ENCODE measurements around the gene EIF2S1. TPM values are rescaled to one million over a fixed set of nuclear protein-coding genes. Genes with fewer than 3 reads are reported as not detected.

EIF2S1 gene
- total RNA-seq, 1 donor from 2014 or later, result 143 TPM

DNA sequence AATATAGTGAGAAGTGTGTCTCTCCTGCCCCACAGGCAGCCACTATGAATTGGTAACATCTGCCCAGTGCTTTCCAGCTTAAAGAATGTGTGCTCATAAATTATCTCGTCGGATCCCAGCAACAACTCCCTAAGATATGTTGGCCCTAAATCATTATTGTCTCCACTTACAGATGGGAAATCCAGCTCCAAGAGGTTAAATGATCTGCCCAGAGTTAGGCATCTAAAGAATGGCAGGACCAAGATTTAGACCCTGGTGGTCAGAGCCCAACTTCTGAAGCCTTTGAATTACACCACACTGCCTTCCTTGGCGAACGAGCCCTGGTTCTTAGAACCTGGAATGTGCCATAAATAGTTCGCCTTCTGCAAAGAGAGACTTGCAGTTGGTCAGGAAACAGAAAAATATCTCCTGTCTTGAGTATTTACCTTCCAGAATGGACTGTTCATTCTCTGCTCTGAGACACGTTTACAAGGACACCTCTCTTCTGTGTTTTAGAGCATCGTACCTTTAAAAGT, 72.0 kb downstream of the EIF2S1 start:
- H3K4me3 ChIP-seq (ENCODE audit: insufficient read depth, low read depth, low read length), result no peak overlapping the region
- Mint-ChIP-seq H3K4me3 (ENCODE audit: unreplicated experiment) (no peak overlapping the region), H3K27me3 (ENCODE audit: low read depth, unreplicated experiment) (peaks cover 29% of the 10 kb centered on the region), H3K27ac (ENCODE audit: unreplicated experiment) (no peak overlapping the region), H3K36me3 (ENCODE audit: low read depth, unreplicated experiment) (no peaks in the 10 kb centered on the region), H3K4me1 (ENCODE audit: low read depth, unreplicated experiment) (peaks cover 12% of the 10 kb centered on the region), H3K9me3 (ENCODE audit: unreplicated experiment) (no peaks in the 10 kb centered on the region)
- DNase-seq (ENCODE audit: low read depth) (no peak), FAIRE-seq (no peak)
- TF ChIP-seq, protein P1, sequence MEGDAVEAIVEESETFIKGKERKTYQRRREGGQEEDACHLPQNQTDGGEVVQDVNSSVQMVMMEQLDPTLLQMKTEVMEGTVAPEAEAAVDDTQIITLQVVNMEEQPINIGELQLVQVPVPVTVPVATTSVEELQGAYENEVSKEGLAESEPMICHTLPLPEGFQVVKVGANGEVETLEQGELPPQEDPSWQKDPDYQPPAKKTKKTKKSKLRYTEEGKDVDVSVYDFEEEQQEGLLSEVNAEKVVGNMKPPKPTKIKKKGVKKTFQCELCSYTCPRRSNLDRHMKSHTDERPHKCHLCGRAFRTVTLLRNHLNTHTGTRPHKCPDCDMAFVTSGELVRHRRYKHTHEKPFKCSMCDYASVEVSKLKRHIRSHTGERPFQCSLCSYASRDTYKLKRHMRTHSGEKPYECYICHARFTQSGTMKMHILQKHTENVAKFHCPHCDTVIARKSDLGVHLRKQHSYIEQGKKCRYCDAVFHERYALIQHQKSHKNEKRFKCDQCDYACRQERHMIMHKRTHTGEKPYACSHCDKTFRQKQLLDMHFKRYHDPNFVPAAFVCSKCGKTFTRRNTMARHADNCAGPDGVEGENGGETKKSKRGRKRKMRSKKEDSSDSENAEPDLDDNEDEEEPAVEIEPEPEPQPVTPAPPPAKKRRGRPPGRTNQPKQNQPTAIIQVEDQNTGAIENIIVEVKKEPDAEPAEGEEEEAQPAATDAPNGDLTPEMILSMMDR (IDR thresholded peaks at IDR 0.05; ENCODE audit: insufficient read depth, low read depth, low read length), result no peak
- no peak for TF ChIP-seq EZH2 (IDR thresholded peaks at IDR 0.05; ENCODE audit: insufficient read depth, low read length)
- H3K79me2 ChIP-seq (ENCODE audit: insufficient read depth, low read length), result no peaks in the 10 kb centered on the region
- H3K27ac ChIP-seq (ENCODE audit: low read depth, low read length), result no peak overlapping the region
- no peaks in the 10 kb centered on the region for H4K20me1 ChIP-seq (ENCODE audit: insufficient read depth, low read length)
- no peaks in the 10 kb centered on the region for H3K36me3 ChIP-seq (ENCODE audit: insufficient read depth, low read length)
- H3K4me1 ChIP-seq (ENCODE audit: insufficient read depth, low read length), result peaks cover 6% of the 10 kb centered on the region
- no peak overlapping the region for H3K9ac ChIP-seq (ENCODE audit: low read length)
- peaks cover 10% of the 10 kb centered on the region for H3K27me3 ChIP-seq (ENCODE audit: insufficient read depth, low read length)
- H3K4me2 ChIP-seq (ENCODE audit: low read length), result no peak overlapping the region
- H2AFZ ChIP-seq (ENCODE audit: low read depth, low read length), result no peak overlapping the region
- no peaks in the 10 kb centered on the region for H3K9me3 ChIP-seq (ENCODE audit: insufficient read depth, low read depth, low read length)

DNA sequence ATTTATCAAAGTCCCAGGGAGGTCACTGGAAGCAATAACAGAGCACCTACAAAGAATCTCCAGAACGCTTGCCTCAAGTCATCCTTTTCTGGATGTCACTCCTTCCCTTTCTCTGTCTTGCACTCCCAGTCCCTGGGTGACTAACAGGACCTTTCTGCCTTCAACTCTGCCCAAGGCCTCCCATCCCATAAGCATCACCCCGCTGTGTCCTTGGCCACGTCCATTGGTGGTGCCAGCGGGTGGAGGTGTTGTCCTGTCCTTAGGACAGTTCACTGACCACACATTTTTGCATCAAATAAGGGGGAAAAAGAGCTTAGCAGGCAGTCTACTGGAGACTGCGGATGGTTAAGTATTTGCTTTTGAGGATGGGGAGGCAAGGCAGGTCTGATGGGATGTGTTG, 75.5 kb downstream of the EIF2S1 start:
- H3K4me3 ChIP-seq (ENCODE audit: insufficient read depth, low read depth, low read length), result no peak overlapping the region
- FAIRE-seq (no peak), DNase-seq (ENCODE audit: low read depth) (no peak)
- no peaks in the 10 kb centered on the region for H3K79me2 ChIP-seq (ENCODE audit: insufficient read depth, low read length)
- no peaks in the 10 kb centered on the region for H3K4me1 ChIP-seq (ENCODE audit: insufficient read depth, low read length)
- no peaks in the 10 kb centered on the region for H4K20me1 ChIP-seq (ENCODE audit: insufficient read depth, low read length)
- no peak overlapping the region for H2AFZ ChIP-seq (ENCODE audit: low read depth, low read length)
- no peak overlapping the region for H3K4me3 Mint-ChIP-seq (ENCODE audit: unreplicated experiment)
- H3K27ac Mint-ChIP-seq (ENCODE audit: unreplicated experiment), result no peak overlapping the region
- H3K9me3 ChIP-seq (ENCODE audit: insufficient read depth, low read depth, low read length), result no peaks in the 10 kb centered on the region
- peaks cover 12% of the 10 kb centered on the region for H3K27me3 ChIP-seq (ENCODE audit: insufficient read depth, low read length)
- H3K4me2 ChIP-seq (ENCODE audit: low read length), result no peak overlapping the region
- no peak overlapping the region for H3K27ac ChIP-seq (ENCODE audit: low read depth, low read length)
- peaks cover 35% of the 10 kb centered on the region for H3K27me3 Mint-ChIP-seq (ENCODE audit: low read depth, unreplicated experiment)
- peaks cover 3% of the 10 kb centered on the region for H3K4me1 Mint-ChIP-seq (ENCODE audit: low read depth, unreplicated experiment)
- no peak for TF ChIP-seq EZH2 (IDR thresholded peaks at IDR 0.05; ENCODE audit: insufficient read depth, low read length)
- TF ChIP-seq, protein P1 (IDR thresholded peaks at IDR 0.05; ENCODE audit: insufficient read depth, low read depth, low read length), result no peak
- no peaks in the 10 kb centered on the region for H3K36me3 ChIP-seq (ENCODE audit: insufficient read depth, low read length)
- H3K9me3 Mint-ChIP-seq (ENCODE audit: unreplicated experiment), result no peaks in the 10 kb centered on the region
- no peak overlapping the region for H3K9ac ChIP-seq (ENCODE audit: low read length)
- no peaks in the 10 kb centered on the region for H3K36me3 Mint-ChIP-seq (ENCODE audit: low read depth, unreplicated experiment)

Other genes with a start within 250 kb of the EIF2S1 start
- gene GARIN2, start 170.9 kb upstream of the EIF2S1 start, total RNA-seq, result not detected in 2 replicates
- 33.8 and 46.0 TPM in 2 replicates for gene PALS1, start 118.9 kb upstream of the EIF2S1 start, total RNA-seq
- 96.3 and 105 TPM in 2 replicates for gene ATP6V1D, start 524 bp upstream of the EIF2S1 start, total RNA-seq
- 0.75 and 1.3 TPM in 2 replicates for gene PLEK2, start 51.8 kb downstream of the EIF2S1 start, total RNA-seq
- gene TMEM229B, start 128.4 kb downstream of the EIF2S1 start, total RNA-seq, result 1.3 and 1.8 TPM in 2 replicates
- gene PLEKHH1, start 173.0 kb downstream of the EIF2S1 start, total RNA-seq, result 2.3 and 3.3 TPM in 2 replicates
- 11.3 and 13.5 TPM in 2 replicates for gene PIGH, start 239.9 kb downstream of the EIF2S1 start, total RNA-seq